ENCODE measurements around the gene SIX4. TPM values are rescaled to one million over a fixed set of nuclear protein-coding genes. Genes with fewer than 3 reads are reported as not detected.
A peak's percentile ranks its signal among the peaks of the same experiment; 100 is the strongest.

The SIX4 gene
- total RNA-seq, 1 experiment from 2014 or later = 4.3 TPM

DNA sequence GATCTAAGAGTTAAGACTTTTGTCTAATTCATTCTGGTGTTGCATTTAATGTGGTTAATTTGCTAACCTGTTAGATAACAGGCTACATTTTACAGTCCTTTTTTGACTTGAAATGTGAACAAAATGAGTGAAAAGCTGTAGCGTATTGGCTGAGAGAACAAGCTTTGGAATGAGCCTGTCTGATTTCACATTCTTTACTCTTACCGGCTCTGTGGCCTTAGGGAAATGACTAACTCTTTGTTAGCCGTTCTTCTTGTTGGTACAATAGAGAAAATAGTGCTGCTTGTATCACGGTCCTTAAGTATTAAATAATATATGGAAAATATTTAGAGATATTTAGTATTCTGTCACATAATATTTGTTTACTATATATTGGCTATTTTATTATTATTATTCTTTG is 12.3 kb upstream of the SIX4 start:
- Mint-ChIP-seq H3K4me1 (ENCODE audit: low read depth, unreplicated experiment) (peaks cover 6% of the 10 kb centered on the region), H3K4me3 (ENCODE audit: unreplicated experiment) (no peak overlapping the region), H3K27ac (ENCODE audit: unreplicated experiment) (no peak overlapping the region), H3K36me3 (ENCODE audit: insufficient read depth, unreplicated experiment) (peaks cover 6% of the 10 kb centered on the region), H3K9me3 (ENCODE audit: unreplicated experiment) (no peaks in the 10 kb centered on the region), H3K27me3 (ENCODE audit: insufficient read depth, unreplicated experiment) (no peaks in the 10 kb centered on the region)
- Histone ChIP-seq H3K27me3 (replicated peaks; ENCODE audit: control insufficient read depth, insufficient read depth, low read length) (no peaks in the 10 kb centered on the region), H3K9me3 (no peaks in the 10 kb centered on the region), H3K4me1 (peaks cover 8% of the 10 kb centered on the region; the same call in 1 of the 2 replicates), H3K36me3 (ENCODE audit: control insufficient read depth, insufficient read depth, low read length) (no peaks in the 10 kb centered on the region), H3K4me3 (ENCODE audit: low read depth, low read length) (no peak overlapping the region)
- TF ChIP-seq, protein P1, sequence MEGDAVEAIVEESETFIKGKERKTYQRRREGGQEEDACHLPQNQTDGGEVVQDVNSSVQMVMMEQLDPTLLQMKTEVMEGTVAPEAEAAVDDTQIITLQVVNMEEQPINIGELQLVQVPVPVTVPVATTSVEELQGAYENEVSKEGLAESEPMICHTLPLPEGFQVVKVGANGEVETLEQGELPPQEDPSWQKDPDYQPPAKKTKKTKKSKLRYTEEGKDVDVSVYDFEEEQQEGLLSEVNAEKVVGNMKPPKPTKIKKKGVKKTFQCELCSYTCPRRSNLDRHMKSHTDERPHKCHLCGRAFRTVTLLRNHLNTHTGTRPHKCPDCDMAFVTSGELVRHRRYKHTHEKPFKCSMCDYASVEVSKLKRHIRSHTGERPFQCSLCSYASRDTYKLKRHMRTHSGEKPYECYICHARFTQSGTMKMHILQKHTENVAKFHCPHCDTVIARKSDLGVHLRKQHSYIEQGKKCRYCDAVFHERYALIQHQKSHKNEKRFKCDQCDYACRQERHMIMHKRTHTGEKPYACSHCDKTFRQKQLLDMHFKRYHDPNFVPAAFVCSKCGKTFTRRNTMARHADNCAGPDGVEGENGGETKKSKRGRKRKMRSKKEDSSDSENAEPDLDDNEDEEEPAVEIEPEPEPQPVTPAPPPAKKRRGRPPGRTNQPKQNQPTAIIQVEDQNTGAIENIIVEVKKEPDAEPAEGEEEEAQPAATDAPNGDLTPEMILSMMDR (IDR thresholded peaks at IDR 0.05; ENCODE audit: insufficient read depth in 1 of 2, low read depth in 1 of 2, low read length in 1 of 2, severe bottlenecking in 1 of 2, unreplicated experiment in 1 of 2) = no peak
- ChIA-PET POLR2A (no interaction called here), CTCF (no interaction called here)
- DNase-seq = no peak
- intact Hi-C loops (cut with micrococcal nuclease; ENCODE audit: unreplicated experiment) = no loop called here
- BruUV-seq (replicated peaks) = no TSS peak

GRCh38 chr14:60735416-60735815 is 11.3 kb upstream of the SIX4 start:
- Histone ChIP-seq H3K4me1 (peaks cover 8% of the 10 kb centered on the region; the same call in 1 of the 2 replicates), H3K9me3 (no peaks in the 10 kb centered on the region), H3K36me3 (ENCODE audit: control insufficient read depth, insufficient read depth, low read length) (no peaks in the 10 kb centered on the region), H3K27me3 (replicated peaks; ENCODE audit: control insufficient read depth, insufficient read depth, low read length) (no peaks in the 10 kb centered on the region), H3K4me3 (ENCODE audit: low read depth, low read length) (peak overlapping the region; percentile 93)
- ChIA-PET CTCF (no interaction called here), POLR2A (no interaction called here)
- Mint-ChIP-seq H3K4me1 (ENCODE audit: low read depth, unreplicated experiment) (peaks cover 6% of the 10 kb centered on the region), H3K27me3 (ENCODE audit: insufficient read depth, unreplicated experiment) (no peaks in the 10 kb centered on the region), H3K27ac (ENCODE audit: unreplicated experiment) (peak overlapping the region; percentile 89), H3K9me3 (ENCODE audit: unreplicated experiment) (no peaks in the 10 kb centered on the region), H3K4me3 (ENCODE audit: unreplicated experiment) (peak overlapping the region; percentile 96), H3K36me3 (ENCODE audit: insufficient read depth, unreplicated experiment) (peaks cover 6% of the 10 kb centered on the region)
- DNase-seq = no peak
- TF ChIP-seq, protein P1 (IDR thresholded peaks at IDR 0.05; ENCODE audit: insufficient read depth in 1 of 2, low read depth in 1 of 2, low read length in 1 of 2, severe bottlenecking in 1 of 2, unreplicated experiment in 1 of 2) = no peak
- no TSS peak for BruUV-seq (replicated peaks)
- intact Hi-C loops (cut with micrococcal nuclease; ENCODE audit: unreplicated experiment) = no loop called here

DNA sequence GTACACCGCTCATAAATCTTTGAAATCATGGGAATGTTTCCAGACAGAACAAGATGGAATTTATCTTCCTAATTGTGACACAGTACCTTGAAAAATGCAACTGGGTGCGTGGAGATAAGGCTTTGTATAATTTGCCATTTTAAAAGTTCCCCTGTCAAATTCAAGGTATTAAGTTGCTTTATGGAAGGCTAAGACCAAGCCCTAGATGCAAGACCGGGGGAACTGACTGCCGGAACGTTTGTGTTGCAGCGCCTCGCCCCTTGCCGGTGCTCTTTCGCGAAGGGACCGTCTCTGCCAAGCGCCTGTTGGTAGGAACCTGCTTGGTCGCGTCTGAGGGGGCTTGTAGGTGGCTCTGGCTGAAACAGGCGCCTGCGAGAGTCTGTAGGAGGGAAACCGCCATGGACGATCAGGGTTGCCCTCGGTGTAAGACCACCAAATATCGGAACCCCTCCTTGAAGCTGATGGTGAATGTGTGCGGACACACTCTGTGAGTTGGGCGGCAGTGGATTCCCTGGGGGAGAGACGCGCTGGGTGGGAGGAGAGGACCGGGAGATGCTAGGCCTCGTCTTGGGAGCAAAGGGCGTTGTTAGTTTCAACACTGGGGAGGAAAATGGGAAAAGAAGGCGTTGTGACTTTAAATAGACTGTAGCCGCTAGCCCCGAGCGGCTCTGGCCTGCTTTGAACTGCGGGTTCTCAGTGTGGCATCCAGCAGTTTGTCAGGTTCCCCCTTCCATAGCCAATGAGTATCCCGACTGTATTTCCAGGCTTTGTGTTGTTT is 10.5 kb upstream of the SIX4 start, which contains the start of gene MNAT1:
TSS of gene MNAT1 (plus strand) at position 297 of the 778 bp plus-strand sequence. CDS start at position 399, 102 bp downstream.
- Mint-ChIP-seq H3K4me3 (ENCODE audit: unreplicated experiment) (peak within 1 kb of the TSS; percentile 96), H3K36me3 (ENCODE audit: insufficient read depth, unreplicated experiment) (peaks cover 6% of the 10 kb centered on the region), H3K4me1 (ENCODE audit: low read depth, unreplicated experiment) (peaks cover 6% of the 10 kb centered on the region), H3K27ac (ENCODE audit: unreplicated experiment) (peak within 1 kb of the TSS; percentile 89), H3K9me3 (ENCODE audit: unreplicated experiment) (no peaks in the 10 kb centered on the region), H3K27me3 (ENCODE audit: insufficient read depth, unreplicated experiment) (no peaks in the 10 kb centered on the region)
- H3K4me1 ChIP-seq = peaks cover 8% of the 10 kb centered on the region; the same call in 1 of the 2 replicates
- ChIA-PET CTCF (no interaction called here), POLR2A (no interaction called here)
- intact Hi-C loops (cut with micrococcal nuclease; ENCODE audit: unreplicated experiment) = loop anchor here (1.0 kb wide), 1 partner anchor 10 kb away; the partner anchor contains the start of gene SIX4
- H3K36me3 ChIP-seq (ENCODE audit: control insufficient read depth, insufficient read depth, low read length) = no peaks in the 10 kb centered on the region
- TF ChIP-seq, protein P1 (IDR thresholded peaks at IDR 0.05; ENCODE audit: insufficient read depth in 1 of 2, low read depth in 1 of 2, low read length in 1 of 2, severe bottlenecking in 1 of 2, unreplicated experiment in 1 of 2) = no peak
- H3K9me3 ChIP-seq = no peaks in the 10 kb centered on the region
- H3K27me3 ChIP-seq (replicated peaks; ENCODE audit: control insufficient read depth, insufficient read depth, low read length) = no peaks in the 10 kb centered on the region
- DNase-seq = peak; percentile 82 to 86
- no TSS peak for BruUV-seq (replicated peaks)
- H3K4me3 ChIP-seq (ENCODE audit: low read depth, low read length) = peak within 1 kb of the TSS; percentile 93
